ENCODE measurements around the gene PEX5.
"Not testable (repeated sequence)": the region's sequence is repeated elsewhere in the genome, so short reads cannot be mapped to it uniquely, and the experiment has no call there.

PEX5 gene

DNA sequence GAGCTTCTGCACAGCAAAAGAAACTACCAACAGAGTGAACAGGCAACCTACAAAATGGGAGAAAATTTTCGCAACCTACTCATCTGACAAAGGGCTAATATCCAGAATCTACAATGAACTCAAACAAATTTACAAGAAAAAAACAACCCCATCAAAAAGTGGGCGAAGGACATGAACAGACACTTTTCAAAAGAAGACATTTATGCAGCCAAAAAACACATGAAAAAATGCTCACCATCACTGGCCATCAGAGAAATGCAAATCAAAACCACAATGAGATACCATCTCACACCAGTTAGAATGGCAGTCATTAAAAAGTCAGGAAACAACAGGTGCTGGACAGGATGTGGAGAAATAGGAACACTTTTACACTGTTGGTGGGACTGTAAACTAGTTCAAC is 24.3 kb downstream of the PEX5 start:
- not testable (repeated sequence) for DNase-seq (ENCODE audit: low read depth)

DNA sequence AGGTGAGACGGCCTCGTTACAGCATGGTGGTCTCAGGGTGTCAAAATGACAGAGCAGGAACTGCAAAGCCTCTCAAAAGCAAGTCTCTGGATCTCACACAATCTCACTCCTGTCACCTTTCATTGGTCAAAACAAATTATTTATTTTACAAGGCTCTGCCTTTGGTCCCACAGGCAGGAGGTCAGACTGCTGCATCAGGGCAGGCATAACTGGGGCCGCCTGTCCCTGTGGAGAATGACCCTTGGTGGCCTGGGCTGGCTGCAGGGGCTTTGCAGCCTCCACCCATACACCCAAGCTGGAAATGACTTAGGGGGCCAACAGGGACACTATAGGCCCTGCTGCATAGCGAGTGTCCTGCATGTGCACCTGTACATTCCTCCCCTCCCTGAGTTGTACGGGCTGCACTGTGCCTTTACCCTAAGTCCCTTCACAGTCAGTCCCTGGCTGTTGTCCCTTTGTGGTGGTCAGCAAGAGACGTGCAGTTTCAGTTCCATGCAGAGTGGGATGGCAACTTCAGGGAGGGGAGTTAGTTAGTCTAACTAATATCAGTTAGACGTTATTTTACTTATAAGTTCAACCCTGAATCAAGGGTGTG is 28.1 kb downstream of the PEX5 start:
- DNase-seq (ENCODE audit: low read depth): no peak

DNA sequence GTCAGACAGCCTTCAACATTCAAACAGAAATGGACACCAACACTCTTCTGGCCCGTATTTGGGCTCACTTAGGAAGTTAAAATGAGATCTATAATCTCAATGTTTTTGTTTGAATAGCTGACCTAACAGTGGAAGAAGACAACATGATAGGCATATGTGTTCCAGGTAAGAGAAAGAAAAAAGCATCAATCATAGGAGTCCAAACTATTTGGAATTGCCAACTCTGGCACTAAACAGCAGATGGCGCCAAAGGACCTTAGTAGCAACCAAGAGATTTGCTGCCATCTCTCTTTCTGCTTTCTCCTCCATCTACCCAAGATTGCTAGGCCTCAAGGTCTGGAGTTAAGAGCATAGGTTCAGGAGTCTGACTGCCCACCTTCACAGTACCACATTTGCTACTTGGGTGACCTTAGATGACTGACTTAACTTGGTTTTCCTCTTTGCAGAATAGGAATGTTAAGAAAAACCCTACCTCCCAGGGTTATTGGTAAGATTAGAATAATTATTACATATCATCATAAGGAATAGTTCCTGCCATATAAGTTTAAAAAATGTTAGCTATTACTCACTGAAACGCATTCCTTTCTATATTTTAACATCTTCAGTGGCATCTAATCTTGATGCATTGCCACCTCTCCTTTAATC is 30.2 kb downstream of the PEX5 start:
- DNase-seq (ENCODE audit: low read depth): peak; percentile 75

DNA sequence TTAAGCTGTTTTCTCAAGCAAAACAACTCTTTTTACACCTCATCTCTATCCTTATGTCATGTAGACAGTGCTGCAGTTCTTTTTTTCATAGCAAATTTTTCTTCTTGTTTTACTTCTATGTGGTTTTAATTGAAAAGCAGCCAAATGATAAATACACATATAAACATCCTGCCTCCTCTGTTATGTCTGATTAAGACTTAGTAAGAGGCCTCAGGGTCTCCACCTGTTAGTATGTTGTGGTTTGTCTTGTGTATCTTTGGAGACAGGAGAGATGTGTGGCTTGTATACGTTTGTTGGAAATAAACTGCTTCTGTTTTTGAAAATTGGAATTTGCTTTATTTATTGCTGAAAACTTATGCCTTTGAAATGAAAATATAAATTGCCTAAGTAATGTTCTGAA is 32.0 kb downstream of the PEX5 start:
- no peak for DNase-seq (ENCODE audit: low read depth)

DNA sequence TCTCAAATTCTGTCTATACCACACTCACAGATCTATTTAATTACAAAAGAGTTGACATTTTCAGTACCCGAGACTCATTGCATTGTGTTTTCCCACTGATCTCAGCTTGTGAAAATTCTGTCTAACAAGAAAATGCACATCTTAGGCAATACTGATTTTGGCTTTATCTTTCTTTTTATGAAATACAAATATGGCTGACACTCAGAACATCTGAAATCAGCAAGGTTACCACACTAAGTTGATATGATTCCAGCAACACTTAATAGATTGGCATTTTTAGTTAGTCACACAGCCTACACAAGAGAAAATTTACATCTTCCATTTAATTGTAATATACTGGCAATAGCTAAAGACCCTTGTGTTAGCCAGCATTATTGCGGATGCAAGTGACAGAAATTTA is 40.3 kb downstream of the PEX5 start:
- peak; percentile 75 for DNase-seq (ENCODE audit: low read depth)

DNA sequence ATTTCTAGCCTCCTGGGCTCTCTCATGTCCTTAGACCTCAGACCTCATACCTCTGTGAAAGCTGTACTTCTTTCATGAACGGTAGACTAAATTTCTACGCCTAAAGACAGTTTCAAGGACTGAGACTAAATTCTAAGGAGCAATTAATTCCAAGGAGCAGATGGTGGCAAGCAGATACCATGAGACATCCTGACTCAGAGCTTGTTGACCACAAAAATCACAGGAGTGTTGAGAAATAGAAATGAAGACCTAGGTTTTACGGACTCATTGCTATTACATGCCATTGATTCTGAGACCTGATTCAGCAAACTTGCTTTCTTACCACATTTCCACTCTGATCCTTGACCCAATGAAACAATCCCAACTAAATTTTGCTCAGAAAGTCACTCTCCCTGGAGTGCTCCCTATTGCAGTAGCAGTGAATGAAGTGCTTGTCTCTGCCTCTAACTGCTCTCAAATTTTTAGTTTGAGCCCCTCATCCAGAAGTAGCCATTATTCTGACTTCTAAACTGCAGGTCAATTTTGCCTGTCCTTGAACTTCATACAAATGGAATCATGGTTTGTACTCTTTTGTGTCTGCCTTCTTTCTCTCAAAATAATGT is 52.0 kb downstream of the PEX5 start:
- DNase-seq (ENCODE audit: low read depth): peak; percentile 81

DNA sequence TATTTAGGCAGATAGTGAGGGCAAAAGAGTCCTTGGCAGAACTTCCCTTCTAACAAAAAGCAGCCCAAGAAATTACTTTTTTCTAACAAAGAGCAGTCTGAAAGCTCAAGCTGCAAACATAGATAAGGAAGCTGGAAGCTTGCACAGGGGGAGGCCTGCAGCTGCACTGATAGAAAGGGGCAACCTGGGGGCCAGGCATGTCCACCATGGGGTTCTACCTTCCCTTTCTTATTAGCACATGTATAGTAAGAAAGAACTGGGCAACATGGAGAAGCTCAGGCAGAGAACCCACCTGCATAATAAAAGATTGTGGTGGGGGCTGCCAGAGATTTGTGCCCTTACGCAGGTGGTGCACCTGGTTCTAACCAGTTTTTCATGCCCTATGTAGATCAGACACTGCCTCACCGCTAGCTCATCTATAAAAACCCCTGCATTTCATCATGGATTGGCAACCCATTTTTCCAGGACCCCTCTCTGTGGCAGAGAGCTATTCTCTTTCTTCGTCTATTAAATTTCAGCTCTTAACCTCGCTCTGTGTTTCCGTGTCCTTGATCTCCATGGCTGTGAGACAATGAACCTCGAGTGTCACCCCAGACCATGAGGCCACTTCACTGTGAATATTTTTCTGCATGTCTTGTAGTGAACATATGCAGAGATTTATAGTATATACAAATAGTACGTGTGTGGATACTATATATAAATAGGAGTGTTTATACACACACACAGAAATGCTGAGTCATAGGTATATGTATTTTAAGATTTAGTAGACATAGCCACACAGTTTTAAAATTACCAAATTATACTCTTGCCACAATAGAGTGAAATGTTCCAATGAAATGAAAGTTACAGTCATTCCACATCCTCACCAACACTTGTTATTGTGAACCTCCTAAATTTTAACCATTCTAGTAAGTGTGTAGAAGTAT is 53.0 kb downstream of the PEX5 start:
- no peak for DNase-seq (ENCODE audit: low read depth)

DNA sequence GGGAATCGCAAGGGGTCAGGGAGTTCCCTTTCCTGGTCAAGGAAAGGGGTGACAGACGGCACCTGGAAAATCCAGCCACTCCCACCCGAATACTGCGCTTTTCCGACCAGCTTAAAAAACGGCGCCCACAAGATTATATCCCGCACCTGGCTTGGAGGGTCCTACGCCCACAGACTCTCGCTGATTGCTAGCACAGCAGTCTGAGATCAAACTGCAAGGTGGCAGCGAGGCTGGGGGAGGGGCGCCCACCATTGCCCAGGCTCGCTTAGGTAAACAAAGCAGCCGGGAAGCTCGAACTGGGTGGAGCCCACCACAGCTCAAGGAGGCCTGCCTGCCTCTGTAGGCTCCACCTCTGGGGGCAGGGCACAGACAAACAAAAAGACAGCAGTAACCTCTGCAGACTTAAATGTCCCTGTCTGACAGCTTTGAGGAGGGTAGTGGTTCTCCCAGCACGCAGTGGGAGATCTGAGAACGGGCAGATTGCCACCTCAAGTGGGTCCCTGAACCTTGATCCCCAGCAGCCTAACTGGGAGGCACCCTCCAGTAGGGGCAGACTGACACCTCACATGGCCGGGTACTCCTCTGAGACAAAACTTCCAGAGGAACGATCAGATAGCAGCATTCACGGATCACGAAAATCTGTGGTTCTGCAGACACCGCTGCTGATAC is 62.0 kb downstream of the PEX5 start:
- not testable (repeated sequence) for DNase-seq (ENCODE audit: low read depth)

DNA sequence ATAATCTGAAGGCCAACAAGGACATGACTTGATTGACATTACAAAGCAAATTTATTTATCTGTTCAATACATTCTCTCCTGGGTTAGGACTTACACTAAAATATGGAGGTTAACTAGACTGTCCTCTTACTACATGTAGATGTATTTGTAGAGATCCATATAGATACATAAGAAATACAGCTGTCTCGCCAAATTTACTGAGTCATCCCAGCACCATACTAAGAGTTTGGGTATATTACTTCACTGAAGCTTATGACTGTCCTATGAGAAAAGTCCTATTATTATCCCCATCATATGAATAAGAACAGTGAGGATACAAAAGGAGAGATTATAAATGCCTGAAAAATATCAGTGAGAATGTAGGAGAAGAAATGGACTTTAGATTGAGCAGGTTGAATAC is 69.6 kb downstream of the PEX5 start:
- DNase-seq (ENCODE audit: low read depth): no peak

All from amniotic epithelial cell (primary cell).